NCI-H187 (cell line): Measurements from ENCODE around the gene ATG2A.

Experiments used
- DNase-seq, 2 experiments: peaks; one replicate each; lab custom pipeline; 2025; lab: John Stamatoyannopoulos, UW

ATG2A gene

DNA sequence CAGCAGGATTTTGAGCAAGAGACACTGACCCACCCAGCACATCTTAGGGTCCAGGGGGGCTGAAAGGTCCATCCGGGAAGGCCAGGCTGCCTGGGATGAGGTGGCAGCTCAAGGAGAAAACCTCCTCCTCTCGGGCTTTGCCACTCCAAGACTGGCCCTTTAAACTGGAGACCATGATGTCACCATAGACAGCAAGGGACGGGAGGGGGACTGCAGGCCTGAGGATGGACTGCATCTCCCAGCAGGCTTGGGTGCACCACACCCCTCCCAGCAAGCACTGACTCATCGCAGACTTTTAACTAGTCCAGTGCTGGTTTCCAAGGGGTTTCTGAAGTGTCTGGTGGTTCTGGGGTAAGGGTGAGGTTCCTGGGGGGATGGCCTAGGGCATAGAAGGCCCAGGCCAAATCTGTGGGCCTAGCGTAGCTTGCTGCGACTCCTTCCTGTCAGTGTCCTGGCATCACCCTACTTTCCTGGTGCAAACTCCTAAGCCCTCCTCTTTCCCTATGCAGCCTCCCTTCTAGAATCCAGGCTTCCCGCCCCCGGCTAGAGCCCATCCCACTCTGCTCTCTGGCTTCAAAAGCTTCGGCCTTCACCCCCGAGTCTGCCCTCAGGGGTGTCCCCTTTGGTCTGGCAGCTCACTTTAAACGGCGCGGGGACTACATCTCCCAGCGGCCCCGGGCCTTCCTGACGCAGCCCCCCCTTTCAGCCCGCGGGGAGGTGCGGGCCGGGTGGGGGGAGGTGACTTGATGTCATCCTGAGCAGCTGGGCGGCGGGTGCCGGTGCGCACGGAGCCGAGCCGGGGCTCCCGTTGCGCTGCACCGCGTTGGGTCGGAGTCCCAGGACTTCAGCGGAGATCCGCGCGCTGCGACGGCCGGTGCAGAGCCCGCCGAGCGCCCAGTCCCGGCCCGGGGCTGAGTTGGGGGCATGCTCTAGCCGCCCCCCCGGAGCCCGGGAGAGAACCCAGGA lies 7.2 kb upstream of the ATG2A start, which contains the start of gene PPP2R5B:
Gene PPP2R5B (plus strand): TSS at position 746 of the 966 bp plus-strand sequence. CDS start 1,046 bp downstream, outside the sequence.
- peak; percentile 78 to 84 for DNase-seq

DNA sequence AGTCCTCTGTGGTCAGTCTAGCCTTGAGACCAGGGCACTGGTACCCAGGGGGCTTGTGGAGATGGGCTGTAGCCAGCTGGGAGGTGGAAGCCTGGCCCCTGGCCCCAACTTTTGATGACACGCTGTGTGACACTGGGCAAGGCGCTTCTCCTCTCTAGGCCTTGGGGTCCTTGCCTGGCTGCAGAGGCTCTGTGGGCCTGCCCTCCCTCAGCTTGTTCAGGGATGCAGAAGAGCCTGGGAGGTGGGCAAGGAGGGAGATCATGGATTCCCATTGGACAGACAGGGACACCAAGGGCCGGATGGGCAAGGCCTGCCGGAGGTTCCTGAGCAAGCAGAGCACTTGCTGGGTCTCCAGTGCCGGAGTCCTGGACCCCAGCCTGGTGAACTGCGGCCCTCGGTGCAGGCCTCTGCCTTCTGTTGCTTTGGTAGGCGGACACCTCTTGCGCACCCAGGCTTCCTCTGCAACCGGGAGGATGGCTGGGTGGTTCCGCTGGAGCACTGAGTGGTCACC lies 6.2 kb upstream of the ATG2A start:
- DNase-seq, result no peak

DNA sequence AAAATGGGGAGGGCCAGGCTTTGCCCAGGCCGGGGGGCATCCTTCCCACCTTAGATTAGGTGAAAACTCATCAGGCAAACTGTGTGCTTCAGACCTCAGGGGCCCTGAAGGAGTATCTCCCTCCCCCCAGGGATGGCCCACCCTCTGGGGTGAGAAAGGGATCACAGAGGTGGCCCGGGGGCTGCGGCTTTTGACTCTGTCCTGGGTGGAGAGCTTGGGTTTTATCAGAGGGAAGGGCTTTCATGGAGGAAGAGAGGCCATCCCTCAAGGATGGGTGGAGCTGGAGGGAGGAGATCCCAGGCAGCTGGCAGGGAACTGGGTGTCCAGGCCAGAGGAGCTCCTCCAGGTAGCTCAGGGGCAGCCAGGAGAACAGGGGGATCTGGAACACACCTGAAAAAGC lies 4.4 kb upstream of the ATG2A start:
- no peak for DNase-seq

DNA sequence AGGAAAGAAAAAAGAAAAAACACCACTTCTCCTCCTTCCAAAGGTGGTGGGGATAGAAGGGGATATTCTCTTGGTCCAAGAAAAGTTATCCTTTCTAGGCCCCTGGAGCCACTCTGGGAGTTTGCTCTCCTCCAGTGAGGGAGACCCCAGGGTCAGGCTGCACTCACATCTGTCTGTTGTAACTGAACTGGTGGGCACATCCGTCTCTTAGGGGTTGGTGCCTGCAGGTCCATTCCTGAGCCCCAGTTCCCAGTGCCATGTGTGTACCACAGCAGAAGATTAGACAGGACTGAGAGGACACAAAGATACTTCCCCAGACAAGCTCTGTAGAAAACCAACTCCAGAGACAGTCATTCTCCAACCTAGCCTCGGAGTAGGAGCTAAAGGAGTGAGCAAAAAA lies 3.1 kb upstream of the ATG2A start:
- DNase-seq, result no peak

DNA sequence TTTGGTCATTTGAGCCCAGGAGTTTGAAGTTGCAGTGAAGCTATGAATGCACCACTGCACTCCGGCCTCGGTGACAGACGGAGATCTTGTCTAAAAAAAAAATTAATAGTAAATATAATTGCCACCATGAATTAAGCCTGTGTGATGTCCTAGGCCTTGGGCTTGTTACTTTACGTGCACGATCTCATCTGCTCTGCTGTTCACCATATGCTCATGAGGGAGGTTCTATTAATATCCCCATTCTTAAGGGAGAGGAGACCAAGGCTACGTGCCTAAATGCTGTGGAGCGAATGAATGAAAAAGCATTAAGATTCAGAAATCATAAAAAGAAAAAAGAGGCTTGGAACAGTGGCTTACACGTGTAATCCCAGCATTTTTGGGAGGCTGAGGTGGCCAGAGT lies 2.6 kb upstream of the ATG2A start:
- DNase-seq, result no peak

DNA sequence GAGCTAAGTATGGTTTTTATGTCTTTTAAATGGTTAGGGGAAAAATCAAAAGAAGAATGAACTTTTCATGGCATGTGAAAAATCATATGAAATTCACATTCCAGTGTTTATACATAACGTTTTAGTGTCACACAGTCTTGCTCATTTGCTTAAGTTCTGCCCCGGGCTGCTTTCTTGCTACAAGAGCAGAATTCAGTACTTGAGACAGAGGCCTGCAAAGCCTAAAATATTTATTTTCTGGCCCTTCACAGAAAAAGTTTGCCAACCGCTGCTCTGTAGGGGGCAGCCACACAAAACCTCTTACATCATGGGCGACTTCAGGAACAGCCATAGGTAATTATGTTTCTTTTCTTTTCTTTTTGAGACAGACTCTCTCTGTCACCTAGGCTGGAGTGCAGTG lies 1.0 kb upstream of the ATG2A start:
- DNase-seq, result no peak

DNA sequence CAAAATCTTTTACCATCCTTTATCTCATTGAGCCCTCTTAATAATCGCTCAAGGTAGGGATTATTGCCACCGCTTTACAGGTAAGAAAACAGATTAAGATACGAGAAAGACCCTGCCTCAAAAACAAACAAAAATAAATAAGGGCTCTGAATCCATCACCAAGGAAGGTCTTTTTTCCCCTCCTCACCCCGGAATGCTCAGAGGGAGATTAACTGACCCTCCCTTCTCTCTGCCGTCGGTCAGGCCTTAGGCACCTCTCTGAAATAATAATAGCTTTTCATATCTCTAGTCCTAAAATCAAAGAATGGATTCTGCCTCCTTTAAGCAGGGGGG lies 620 bp upstream of the ATG2A start:
- DNase-seq, result no peak

DNA sequence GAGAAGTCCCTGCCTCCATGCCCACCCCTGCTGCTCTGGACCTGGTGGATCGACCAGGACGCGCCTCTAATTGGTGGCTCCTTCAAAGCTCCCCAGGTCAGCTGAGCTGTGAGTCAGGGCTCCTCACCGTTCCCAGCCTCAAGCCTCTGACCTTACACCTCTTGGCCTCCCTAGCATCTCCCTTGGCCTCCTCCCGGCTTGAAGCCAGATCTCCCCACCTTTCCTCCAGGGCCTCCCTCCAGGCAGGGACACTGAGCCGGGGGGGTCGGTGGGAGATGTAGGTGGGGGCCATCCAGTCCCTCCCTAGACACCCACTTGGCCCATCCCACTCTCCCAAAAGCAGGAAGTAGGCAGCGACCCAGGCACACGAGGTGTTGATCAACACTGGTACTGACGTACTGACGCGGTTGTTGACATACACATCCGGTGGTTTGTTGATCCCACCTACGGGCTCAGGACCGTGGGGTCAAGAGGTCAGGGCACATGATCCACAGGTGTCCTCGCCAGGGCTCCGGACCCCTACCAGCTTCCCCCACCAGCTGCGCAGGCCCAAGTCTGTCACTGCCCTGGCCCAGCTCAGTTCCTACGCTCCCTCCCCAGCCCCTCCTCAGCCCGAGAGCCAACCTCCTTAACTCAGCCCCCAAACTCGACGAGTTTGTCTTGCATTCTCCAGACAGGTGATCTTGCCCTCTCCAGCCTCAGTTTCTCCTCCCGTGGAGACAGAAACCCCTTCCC lies 802 bp downstream of the ATG2A start:
- no peak for DNase-seq

DNA sequence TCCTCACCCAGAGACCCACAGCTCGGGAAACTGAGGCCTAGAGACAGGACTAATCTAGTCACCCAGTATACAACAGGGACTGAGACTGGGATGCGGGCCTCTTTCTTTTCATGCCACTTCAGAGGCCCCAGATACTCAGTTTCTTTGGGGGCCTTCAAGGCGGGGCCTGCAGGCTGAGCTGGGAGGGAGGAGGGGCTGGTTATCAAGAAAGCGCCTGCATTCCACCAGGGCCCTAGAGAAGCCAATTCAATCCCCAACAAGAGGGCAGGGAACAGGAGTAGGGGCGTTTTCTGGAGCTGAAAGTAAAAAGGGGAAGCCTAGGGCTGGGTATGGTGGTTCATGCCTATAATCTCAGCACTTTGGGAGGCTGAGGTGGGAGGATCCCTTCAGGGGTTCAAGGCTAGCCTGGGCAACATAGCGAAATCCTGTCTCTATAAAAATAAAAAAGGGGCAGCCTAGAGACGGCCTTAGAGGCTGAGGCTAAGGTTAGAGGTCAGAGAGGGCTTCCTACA lies 1.6 kb downstream of the ATG2A start:
- DNase-seq, result no peak

DNA sequence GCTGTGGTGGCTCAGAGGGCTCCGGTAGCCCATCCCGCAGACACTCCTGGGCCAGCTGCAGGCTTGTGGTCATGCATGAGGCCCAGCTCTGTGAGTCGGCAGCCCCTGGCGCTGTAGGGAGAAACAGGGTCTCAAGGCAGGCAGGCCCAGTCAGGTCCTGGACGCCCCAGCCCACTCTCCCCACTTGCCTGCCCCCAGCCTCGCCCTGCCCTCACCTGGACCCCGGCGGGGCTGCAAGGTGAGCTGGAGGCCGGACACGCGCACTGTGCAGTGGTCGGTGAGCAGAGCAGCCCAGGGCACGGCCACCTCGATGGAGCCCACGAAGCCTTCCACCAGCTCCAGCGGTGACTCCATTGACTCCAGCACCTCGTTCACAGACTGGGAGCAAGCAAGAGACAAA lies 2.9 kb downstream of the ATG2A start:
- no peak for DNase-seq

DNA sequence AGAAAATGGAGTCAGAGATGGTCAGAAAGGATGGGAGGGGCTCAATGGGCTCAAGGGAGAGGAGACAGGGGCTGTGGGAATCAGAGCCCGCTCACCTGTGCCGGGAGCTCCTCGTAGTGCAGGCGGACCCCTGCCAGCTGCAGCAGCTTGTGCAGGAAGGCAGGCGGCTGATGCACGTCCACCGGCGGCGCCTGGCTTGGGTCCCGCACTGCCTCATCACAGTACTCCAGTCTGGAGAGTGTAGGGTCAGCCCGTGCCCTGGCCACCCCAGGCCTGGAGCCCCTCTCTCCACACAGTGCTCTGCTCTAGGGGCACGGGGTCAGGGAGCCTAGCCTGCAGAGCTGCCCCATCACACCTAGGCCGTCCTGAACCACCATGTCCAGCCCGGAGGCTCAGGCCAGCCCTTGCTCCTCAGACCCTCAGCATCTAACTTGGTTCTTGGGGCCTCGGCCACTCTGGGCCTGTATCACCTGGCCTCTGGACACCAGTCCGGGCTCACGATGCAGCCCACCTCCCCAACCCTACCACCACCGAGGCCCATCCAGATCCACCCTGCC lies 3.8 kb downstream of the ATG2A start:
- DNase-seq, result no peak

DNA sequence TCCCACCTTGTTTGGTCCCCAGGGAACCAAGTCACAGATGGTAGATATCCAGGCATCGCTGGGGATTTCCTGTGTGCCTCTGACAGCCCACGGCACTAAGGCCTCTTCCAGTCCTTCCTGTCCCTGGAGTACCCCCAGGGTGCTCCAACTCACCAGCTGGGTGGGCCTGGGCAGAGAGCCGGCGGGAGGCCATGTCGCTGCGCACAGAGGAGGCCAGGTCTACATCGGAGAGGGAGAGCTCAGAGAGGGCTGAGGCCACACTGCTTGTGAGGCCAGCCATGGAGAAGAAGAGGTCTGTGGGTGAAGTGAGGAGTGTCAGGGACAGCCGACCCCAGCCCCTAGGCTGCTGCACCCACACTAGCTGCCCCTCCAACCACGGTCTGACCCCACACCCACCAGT lies 5.3 kb downstream of the ATG2A start:
- DNase-seq, result no peak

DNA sequence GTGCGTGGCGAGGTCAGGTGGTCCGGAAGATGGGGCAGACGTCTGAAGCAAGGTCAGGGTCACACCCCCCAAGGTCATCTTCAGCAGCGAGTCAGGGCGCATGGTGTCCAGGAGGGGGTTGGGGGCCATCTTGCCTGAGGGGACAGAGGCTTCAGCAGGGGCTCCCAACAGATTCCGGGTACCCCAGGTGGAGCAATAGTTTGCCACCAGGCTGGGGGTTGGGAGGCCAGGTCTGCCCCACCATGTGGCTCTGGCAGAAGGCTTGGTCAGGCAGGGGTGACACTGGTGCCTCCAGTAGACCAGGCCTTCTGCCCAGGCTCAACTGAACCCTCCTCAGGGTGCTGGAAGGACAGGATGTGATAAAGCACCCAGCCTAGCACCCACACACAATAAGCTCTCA lies 5.9 kb downstream of the ATG2A start:
- no peak for DNase-seq

DNA sequence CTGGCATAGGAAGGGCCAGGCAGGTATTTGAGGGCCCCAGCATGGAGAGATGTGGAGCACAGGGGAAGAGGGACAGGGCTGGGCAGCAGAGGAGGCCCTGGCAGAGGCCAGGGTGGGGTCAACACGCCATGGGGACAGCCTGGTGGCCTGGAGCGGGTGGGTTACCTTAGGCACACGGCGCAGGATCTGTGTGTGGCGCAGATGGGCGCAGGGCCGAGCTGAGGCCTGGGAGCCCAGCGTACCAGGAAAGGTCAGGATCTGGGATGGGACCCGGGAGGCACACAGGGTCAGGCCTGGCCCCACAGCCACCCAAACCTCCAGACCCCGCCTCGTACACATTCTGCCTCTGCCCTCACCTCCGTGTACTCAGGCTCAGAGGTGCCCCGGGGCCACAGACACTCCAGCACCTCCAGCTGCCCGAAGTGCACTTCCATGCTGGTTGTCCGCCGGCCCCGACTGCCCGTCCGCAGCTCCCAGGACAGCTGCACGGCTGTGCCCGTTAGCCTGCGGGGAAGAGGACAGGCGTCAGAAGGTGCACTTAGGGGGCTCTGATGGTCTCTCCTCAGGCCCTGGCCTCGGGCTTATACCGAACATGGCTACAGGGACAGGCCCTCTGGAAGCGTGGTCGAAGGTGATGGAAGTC lies 6.4 kb downstream of the ATG2A start:
- no peak for DNase-seq

DNA sequence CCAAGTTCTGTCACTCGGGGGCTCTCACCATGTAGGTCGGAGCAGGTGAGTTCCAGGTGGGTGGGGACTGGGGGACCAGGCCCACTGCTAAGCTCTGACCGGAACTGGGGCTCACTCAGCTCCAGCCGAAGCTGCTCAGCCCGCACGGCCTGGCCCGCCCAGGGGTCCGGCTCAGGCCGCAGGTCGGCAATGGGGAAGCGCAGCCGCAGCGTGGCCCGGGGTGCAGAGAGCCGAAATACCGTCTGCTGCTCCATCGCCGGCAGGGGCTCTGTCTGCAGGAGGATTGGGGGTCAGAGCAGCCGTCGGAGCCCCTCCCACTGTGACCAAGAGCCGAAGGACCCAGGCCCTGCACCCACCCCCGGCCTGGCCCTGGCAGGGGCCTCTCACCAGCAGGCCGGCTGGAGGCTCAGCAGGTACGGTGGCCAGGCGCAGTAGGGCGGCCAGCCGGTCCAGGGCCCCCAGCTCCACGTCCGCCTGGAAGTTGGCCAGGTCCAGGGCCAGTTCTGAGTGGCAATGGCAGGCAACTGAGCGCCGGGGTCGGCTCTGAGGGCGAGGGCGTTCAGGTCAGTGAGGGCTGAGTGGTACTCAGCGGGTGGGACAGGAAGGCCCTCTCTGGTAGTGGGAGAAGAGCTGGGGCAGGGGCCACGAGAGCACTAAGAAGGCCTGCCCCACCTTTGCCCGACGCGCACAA lies 7.2 kb downstream of the ATG2A start:
- DNase-seq, result no peak

DNA sequence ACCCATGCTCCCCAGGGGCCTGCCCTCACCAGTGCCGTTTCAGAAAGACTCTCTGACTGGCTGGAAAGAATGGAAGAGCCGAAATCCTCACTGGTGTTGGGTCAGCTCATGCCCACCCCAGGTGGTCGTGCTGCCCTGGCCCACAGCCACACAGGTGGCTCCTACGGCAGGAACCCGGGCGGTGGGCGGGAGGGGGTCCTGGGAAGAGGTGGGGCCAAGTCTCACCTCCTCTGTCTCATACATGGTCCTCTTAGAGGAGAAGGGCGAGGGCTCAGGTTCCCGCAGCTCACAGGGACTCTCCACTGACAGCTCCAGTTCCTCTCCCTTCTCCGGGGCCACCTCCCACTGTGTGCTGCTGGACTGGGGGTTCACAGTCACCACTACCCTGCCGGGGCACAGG lies 8.2 kb downstream of the ATG2A start:
- DNase-seq, result no peak

DNA sequence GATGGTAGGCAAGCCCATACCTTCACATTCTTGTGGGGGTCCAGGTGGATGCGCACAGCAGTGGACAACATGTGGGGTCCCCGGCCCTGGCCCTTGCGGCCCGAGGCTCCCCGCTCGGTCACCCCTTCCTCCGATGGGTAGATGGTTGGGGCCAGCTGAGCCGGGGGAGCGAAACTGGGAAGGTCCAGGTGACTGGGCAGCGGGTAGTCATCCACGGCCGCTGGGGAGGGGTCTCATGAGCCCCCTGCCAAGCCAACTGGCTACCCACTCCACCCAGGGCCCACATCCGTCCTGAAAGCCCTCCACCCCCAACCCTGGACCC lies 10.7 kb downstream of the ATG2A start:
- no peak for DNase-seq

DNA sequence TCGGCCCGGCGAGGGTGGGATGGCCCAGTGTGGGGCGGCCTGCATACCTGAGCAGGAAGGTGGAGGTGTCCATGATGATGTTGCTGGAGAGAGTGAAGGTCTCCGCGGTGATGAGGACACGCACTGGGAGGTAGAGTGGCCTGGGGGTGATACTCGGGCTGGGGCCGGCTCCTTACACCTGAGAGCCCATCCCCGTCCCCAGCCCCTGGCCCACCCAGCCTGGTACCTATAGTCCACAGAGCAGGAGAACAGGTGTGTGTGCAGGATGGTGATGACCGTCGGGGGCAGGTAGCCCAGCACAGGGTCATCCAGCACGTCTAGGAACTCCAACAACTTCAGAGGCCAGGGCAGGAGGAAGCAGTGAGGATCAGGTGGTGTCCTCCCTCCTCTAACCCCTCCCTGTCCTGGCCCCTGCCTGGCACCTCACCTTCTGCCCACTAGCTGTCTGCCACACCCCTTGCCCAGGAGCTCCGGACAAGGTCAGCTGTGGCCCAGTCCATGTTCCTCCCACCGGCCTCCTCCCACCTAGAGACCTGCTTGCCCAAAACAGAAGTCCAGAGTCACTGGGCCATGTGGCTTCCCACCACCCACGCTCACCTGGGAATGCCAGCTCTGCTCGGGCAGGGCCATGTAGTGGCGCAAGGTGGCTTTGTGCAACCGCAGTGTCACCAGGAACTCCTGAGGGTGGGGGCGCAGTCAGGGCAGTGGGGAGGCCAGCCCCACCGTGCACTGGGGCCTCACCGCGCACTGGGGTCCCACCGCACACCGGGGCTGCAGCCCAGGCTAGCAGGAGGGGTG lies 11.3 kb downstream of the ATG2A start:
- DNase-seq, result no peak

DNA sequence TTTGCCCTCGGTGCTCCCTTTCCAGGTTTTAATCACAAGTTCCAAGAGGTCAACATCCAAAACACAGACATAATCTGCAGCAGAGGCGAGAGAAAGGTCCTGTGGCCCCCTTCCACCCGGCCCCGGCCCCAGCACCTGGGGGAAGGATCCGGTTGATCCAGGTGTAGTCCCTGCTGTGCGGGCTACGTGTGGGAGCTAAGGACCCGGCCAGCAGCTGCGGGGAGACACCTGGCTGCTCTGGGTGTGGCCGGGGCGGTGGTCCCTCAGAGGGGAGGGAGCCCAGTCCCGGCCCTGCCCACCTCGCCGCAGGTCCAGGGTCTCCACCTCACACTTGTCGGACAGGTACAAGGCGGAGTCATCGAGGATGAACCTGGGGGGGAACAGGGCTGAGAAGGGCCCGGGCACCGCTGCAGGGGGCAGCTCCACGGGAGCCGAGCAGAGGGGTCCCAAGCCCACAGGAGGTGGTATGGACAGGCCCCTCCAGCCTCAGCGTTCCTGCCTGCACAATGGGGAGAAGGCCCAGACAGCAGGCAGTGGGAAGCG lies 13.6 kb downstream of the ATG2A start:
- DNase-seq, result no peak

DNA sequence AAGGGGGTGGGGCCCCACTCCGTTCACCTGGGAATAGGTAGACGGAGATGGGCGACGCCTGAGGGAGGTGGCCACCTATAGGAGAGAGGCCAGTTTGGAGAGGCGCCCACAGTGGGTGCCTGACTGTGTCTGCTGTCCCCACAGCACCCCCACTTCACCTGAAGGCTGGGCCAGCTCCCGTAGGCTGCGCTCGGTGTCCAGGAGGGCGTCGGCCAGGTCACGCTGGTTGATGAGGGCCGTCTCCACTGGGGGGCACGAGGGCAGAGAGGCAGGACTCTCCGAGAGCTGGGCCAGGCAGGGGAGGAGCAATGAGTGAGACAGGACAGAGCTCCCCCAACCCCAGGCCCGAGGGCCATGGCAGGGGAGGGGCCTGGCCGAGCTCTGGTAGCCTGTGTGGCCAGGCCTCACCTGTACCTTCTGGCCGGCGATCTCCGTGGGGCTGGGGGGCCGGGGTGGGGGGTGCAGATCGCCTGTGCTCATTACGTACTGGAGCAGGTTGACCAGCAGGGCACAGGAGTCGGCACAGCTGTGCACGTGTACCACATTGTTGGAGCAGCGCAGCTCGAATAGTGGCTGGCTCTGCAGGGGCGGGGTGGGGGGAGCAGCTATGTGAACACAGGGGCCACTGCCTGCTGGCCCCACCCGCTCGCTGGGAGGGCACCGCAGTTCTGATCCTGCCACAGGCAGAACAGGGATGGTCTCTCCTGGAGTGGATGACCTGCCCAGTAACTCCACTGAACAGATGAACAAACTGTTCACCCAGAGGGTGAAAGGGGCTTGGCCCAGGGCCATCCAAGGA lies 14.7 kb downstream of the ATG2A start:
- no peak for DNase-seq
